ENCODE measurements around the gene FAN1. TPM values are rescaled to one million over a fixed set of nuclear protein-coding genes. Genes with fewer than 3 reads are reported as not detected.

FAN1 gene
- polyA plus RNA-seq, 1 experiment = 11.8 TPM

GRCh38 chr15:30958219-30958618, 54.5 kb downstream of the FAN1 start:
- no peak for TF ChIP-seq CTCF (IDR thresholded peaks at IDR 0.05; ENCODE audit: low read depth, low read length)
- DNase-seq (ENCODE audit: low read depth, low spot score) = no peak
- H3K4me3 ChIP-seq (ENCODE audit: low read depth, low read length) = no peak overlapping the region
- H3K9me3 ChIP-seq (ENCODE audit: control insufficient read depth, insufficient read depth, low read length) = no peaks in the 10 kb centered on the region; the same call in 1 of the 2 replicates
- no peaks in the 10 kb centered on the region for H3K27me3 ChIP-seq (ENCODE audit: control insufficient read depth, insufficient read depth, low read length)
- no peak overlapping the region for H3K27ac ChIP-seq (ENCODE audit: low read depth, low read length)
- ChIA-PET CTCF (no interaction called here), POLR2A (no interaction called here)

GRCh38 chr15:30962079-30962478, 58.4 kb downstream of the FAN1 start:
- POLR2A ChIA-PET = no interaction called here

GRCh38 chr15:30962659-30963058, 58.9 kb downstream of the FAN1 start:
- TF ChIP-seq CTCF (IDR thresholded peaks at IDR 0.05; ENCODE audit: low read depth, low read length) = no peak
- Histone ChIP-seq H3K27ac (ENCODE audit: low read depth, low read length) (no peak overlapping the region), H3K9me3 (ENCODE audit: control insufficient read depth, insufficient read depth, low read length) (no peaks in the 10 kb centered on the region), H3K27me3 (ENCODE audit: control insufficient read depth, insufficient read depth, low read length) (no peaks in the 10 kb centered on the region), H3K4me3 (ENCODE audit: low read depth, low read length) (no peak overlapping the region)
- ChIA-PET POLR2A (no interaction called here), CTCF (no interaction called here)
- DNase-seq (ENCODE audit: low read depth, low spot score) = no peak

More at GRCh38 chr15:30962079-30962478, 58.4 kb downstream of the FAN1 start:
- no peak for DNase-seq (ENCODE audit: low read depth, low spot score)
- no peak for TF ChIP-seq CTCF (IDR thresholded peaks at IDR 0.05; ENCODE audit: low read depth, low read length)
- no peaks in the 10 kb centered on the region for H3K27me3 ChIP-seq (ENCODE audit: control insufficient read depth, insufficient read depth, low read length)
- CTCF ChIA-PET = no interaction called here
- no peak overlapping the region for H3K4me3 ChIP-seq (ENCODE audit: low read depth, low read length)
- H3K9me3 ChIP-seq (ENCODE audit: control insufficient read depth, insufficient read depth, low read length) = no peaks in the 10 kb centered on the region
- no peak overlapping the region for H3K27ac ChIP-seq (ENCODE audit: low read depth, low read length)

GRCh38 chr15:30963681-30964080, 60.0 kb downstream of the FAN1 start:
- Histone ChIP-seq H3K9me3 (ENCODE audit: control insufficient read depth, insufficient read depth, low read length) (no peaks in the 10 kb centered on the region), H3K4me3 (ENCODE audit: low read depth, low read length) (no peak overlapping the region), H3K27me3 (ENCODE audit: control insufficient read depth, insufficient read depth, low read length) (no peaks in the 10 kb centered on the region), H3K27ac (ENCODE audit: low read depth, low read length) (no peak overlapping the region)
- no peak for DNase-seq (ENCODE audit: low read depth, low spot score)
- POLR2A ChIA-PET = no interaction called here
- TF ChIP-seq CTCF (IDR thresholded peaks at IDR 0.05; ENCODE audit: low read depth, low read length) = no peak
- CTCF ChIA-PET = interaction anchor here (0.9 kb wide), 1 partner anchor 165 kb away, joined by 4 read pairs; no protein-coding TSS in a partner anchor

- CTCF ChIA-PET = interaction anchor here (3.4 kb wide), 1 partner anchor 159 kb away, joined by 18 read pairs; no protein-coding TSS in a partner anchor
- Histone ChIP-seq H3K4me3 (ENCODE audit: low read depth, low read length) (no peak overlapping the region), H3K9me3 (ENCODE audit: control insufficient read depth, insufficient read depth, low read length) (no peaks in the 10 kb centered on the region), H3K27ac (ENCODE audit: low read depth, low read length) (no peak overlapping the region), H3K27me3 (ENCODE audit: control insufficient read depth, insufficient read depth, low read length) (no peaks in the 10 kb centered on the region)
- TF ChIP-seq CTCF (IDR thresholded peaks at IDR 0.05; ENCODE audit: low read depth, low read length) = no peak
- DNase-seq (ENCODE audit: low read depth, low spot score) = no peak
- POLR2A ChIA-PET = interaction anchor here (1.3 kb wide), 1 partner anchor 21 kb away, joined by 3 read pairs; the partner anchor contains the start of gene MTMR10
These were observed 66.0 kb downstream of the FAN1 start for GRCh38 chr15:30969724-30970123.

All from AG04450 (cell line).